Measurements from ENCODE around the gene MYO7A. TPM values are rescaled to one million over a fixed set of nuclear protein-coding genes. Genes with fewer than 3 reads are reported as not detected.

MYO7A gene
- total and polyA plus RNA-seq, 2 of the 8 experiments (the other 6 are each of a cell fraction or from before 2014, with no cell fraction given) = 1.5 to 1.9 TPM

DNA sequence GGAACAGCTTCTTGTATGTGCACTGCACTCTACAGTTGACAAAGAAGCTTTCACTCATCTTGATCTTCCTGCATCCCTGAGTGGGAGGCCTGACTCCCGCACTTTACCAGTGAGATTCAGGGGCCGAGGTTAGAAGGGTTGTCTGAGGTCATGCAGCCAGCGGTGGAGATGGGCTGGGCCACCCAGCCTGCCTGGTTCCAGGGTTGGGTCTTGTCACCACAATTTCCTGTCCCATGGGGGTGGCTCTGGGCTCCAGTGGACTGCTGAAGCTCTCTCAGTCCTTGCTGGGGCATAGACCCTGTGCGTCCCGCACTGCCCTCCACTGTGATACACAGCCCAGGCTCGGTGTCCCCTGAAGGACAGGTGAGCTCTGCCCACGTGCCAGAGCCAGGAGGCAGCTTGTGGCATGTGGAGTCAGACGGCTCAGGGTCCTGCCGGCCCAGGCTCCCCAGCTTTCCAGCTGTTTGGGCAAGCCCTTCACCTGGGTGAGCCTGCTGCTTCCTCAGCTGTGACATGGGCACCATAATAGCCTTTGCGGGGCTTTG is 6.9 kb upstream of the MYO7A start (continued):
- TF ChIP-seq BCL11A (IDR thresholded peaks at IDR 0.05; ENCODE audit: low read depth in 2 of 2, low read length in 2 of 2) (no peak), NANOG (IDR thresholded peaks at IDR 0.05; ENCODE audit: insufficient read depth, low read depth, low read length, poor library complexity, severe bottlenecking) (no peak), PHF8 (conservative IDR thresholded peaks at IDR 0.05; ENCODE audit: low read depth, low read length) (no peak), EGR1 (IDR thresholded peaks at IDR 0.05; ENCODE audit: borderline replicate concordance, low read depth, low read length) (no peak)
